Measurements from ENCODE around the gene PROM1. TPM values are rescaled to one million over a fixed set of nuclear protein-coding genes. Genes with fewer than 3 reads are reported as not detected.
A peak's percentile ranks its signal among the peaks of the same experiment; 100 is the strongest.

The PROM1 gene, protein sequence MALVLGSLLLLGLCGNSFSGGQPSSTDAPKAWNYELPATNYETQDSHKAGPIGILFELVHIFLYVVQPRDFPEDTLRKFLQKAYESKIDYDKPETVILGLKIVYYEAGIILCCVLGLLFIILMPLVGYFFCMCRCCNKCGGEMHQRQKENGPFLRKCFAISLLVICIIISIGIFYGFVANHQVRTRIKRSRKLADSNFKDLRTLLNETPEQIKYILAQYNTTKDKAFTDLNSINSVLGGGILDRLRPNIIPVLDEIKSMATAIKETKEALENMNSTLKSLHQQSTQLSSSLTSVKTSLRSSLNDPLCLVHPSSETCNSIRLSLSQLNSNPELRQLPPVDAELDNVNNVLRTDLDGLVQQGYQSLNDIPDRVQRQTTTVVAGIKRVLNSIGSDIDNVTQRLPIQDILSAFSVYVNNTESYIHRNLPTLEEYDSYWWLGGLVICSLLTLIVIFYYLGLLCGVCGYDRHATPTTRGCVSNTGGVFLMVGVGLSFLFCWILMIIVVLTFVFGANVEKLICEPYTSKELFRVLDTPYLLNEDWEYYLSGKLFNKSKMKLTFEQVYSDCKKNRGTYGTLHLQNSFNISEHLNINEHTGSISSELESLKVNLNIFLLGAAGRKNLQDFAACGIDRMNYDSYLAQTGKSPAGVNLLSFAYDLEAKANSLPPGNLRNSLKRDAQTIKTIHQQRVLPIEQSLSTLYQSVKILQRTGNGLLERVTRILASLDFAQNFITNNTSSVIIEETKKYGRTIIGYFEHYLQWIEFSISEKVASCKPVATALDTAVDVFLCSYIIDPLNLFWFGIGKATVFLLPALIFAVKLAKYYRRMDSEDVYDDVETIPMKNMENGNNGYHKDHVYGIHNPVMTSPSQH
- total RNA-seq, result 39.4 TPM

DNA sequence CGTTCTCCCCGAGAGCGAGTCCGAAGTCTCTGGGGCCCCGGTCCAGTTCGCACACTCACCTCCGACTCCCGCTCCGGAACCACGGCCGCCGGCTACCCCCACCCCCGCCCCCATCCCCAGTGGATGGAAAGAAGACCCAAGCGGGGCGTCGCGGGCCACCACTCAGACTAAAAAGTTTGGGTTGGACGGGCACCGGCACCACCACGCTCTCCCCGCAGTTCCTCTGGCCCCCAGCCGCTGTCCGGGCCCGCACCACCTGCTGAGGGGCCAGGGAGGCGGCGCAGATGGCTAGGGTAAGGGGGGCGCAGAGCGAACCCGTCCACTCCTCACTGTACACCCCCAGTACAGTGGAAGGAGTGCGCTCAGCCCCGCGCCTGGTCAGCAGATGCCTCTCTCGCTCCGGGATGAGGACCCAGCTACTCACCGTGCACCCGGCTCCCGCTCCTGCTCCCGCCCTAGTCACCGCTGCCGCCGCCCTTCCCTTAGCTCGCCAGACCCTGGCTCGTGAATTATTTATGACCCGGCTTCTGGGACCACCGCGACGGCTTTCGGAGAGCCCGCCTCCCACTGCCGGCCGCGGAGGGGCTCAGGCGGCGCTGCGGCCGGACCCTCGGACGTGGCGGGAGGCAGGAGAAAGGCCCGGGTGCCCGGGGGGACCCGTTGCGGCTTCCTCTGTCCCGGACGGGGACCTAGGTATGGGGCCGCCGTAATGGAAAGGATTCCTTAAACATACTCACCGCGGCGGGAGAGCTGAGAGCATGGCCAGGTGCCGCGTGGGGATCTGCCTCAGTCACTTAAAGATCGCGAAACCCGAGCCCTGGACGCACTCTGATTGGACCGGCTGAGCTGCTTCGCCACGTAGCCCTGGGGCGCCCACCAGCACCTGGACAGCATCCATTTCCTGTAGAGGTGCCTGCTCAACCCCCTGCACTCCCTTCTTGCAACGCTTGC is at the start of gene PROM1:
Gene PROM1 (minus strand): TSS at position 783 of the 951 bp plus-strand sequence. CDS start 8,117 bp downstream, outside the sequence.
- peak; percentile 68 for DNase-seq

DNA sequence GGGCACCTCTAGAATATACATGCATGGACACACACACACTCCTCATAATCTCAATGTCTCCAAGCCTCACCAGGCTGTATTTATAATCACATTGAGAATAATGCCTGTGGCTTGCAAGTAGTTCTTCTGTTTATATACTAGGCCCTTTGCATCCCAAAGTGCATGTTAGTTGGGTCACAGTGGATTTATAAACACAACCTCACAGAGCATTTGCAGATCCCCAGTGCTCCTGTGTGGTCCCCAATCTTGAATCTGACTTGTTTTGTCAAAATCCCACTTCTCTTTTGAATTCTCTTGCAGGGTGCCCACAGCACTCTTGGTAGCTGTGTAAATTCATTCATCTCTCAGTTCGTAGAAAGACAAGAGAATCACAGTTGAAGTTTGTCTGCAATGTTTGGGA is 49.6 kb upstream of the PROM1 start:
- DNase-seq, result no peak

DNA sequence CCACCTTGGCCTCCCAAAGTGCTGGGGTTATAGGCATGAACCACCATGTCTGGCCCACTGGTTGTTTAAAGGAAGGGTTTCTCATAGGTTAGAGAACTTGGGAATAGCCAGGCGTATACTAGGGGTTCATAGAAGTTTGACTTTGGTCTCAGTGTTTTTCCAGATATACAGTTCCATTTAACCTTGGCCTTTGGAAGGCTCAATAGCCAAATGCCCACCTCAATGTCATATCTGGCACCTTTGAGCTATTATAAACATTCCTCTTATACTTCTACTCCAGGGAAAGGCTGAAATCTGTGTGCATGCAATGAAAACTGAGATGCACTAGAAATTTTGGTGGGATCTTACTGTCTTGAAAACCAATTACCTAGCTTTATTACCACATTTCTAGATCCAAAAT is 47.5 kb upstream of the PROM1 start:
- DNase-seq, result no peak

DNA sequence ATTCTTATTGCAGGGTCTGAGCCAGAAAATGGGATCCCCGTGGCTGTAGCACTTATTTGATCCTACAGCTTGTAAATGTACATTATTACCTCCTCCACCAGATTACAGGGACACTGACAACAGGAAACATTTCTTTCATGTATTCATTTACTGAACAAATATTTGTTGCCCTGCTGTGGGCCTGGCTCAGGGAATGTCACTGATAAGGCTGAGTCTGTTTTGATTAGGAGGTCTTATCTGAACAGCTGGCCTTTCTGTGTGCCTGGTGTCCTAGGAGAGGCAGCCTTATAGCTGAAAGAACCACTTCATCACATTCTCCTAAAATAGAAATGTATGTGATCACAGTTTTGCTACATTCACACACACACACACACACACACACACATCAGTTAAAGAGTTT is 45.5 kb upstream of the PROM1 start:
- DNase-seq, result no peak

DNA sequence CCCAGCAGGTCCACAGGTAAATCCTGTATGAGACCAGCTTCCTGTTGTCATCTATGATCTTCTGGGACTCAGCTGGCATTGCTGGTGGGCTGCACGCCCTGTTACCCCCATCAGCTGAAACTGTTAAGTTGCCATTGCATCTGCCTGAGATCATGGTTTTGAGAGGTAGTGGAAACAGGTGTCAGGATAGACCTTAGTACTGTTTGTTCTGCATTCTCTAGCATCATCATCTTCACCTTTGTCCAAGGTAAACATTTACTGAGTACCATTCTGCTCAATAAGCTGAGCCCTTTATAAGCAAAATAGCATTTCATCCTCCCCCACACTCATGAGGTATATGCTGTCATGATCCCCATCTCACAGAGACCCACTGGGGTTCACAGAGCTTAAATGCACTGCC is 42.9 kb upstream of the PROM1 start:
- no peak for DNase-seq

DNA sequence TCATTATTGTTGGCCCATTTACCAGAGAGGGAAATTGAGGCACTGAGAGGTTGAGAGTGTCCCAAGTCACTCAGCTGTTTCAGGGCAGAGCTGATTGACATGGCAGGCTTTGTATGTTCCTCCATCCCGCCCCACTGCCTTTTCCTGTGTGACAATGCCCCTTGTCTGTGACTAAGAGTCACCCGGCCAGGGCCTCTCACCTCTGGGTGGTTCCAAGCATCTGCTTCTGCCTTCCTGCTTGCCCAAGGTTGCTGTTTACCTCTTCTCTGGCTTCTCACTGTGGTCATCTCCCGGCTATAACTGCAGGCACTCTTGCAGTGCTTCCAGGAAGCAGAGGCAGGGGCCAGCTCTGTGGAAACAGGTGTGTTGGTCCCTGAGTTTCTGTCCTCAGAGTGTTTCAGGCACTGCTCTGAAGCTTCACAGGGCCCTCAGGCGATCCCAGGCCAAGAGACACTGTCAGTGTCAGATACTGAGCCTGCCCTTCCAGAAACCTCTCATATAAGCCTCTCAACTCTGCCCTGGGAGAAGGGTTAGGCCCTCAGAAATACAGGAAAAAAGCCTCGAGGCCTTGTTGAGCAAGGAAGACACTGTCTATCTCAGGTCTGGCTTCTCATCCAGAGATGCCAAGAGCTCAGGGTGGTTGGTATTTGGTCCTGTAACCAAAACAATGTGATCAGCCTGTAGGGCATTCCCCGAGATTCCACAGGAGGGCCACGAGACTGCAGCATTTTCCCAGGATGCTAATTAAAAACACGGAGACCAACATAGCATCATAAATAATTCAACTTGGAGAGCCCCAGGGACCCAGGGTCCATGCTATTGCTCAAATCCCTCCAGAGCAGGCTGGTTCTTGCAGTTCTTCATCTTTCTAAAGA is 42.0 kb upstream of the PROM1 start:
- DNase-seq, result no peak

DNA sequence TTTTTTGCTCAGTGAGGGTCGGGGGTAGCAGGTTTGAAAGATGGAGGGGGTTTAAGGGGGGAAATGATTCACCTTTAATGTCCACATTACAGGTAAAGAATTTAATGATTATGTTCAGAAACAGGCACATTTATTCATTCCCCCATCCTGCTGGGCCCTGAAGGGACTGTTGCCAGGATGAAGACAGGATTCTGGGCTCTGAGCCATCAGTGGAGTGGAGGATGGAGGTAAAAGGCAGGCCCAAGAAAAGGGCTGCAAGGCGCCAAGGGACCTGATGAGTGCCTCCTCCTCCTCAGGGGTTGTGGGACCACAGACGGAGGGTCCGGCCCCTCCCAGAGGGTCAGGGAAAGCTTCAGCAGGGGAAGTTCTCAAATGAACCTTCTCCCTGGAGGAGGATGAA is 40.4 kb upstream of the PROM1 start:
- peak; percentile 44 for DNase-seq

DNA sequence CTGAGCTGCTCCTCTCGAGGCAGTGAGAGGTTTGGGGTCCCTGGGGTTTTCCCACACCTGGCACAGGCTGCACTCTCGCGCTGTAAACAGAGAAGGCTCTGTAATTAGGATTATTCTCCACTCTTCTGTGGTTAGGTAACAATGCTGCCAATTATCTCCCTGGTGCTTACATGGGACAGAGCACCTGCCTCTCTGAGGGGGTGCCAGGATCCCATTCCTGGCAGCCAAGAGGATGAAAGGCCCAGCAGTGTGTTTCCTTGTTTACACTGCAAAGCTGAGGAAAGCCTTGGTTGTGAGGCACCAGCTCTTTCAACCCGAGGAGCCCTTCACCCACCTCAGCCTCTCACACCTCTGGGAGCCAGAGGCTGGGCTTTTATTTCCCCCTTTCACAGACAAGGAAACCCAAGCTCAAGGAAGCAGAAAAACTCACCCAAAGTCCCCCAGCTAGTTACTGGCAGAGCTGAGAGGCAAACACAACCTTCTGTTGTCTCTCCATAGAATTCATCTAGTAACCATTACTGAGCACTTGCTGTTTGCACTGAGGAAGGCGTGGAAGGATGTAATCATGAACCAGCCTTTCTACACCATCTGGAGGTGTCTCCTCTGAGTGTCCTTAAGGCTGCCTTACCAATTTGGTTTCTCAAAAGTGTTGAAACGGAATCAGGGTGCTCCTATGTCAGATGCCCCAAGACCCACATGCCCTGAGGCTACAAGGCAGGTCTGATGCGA is 39.7 kb upstream of the PROM1 start:
- peak; percentile 53 for DNase-seq

DNA sequence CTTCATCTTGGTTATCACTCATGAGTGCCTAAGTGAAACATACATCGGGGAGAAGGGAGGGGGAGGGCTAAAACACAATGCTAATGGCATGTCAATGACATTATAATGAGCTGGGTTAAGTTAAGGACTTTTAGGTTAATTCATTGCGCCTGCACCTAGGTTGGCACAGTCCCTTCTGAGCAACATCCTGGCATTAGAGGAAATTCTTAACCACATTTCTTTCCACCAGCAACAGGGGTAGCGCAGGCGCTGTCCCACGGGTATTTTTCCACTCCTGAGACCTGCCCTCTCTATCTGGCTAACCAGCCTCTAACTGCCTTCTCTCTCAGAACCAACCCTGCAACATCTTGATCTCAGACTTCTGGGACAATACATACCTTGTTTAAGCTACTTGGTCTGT is 39.0 kb upstream of the PROM1 start:
- DNase-seq, result no peak

DNA sequence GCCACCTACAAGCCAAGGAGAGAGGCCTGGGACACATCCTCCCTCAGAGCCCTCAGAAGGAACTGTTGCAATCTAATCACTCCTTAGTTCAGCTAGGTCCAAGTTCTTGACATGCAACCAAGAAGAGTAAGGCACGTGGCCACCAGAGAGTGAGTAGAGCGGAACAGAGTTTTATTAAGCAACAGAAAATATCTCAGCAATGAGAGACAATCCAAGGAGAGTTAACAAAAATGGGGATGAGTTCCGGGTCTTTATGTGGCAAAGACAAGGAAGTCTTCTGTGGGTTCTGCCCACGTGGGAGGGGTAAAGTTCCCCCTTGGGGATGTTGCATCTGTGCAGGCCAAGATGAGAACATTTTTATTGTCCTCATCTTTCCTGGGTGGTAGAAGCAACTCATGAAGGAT is 38.5 kb upstream of the PROM1 start:
- no peak for DNase-seq

DNA sequence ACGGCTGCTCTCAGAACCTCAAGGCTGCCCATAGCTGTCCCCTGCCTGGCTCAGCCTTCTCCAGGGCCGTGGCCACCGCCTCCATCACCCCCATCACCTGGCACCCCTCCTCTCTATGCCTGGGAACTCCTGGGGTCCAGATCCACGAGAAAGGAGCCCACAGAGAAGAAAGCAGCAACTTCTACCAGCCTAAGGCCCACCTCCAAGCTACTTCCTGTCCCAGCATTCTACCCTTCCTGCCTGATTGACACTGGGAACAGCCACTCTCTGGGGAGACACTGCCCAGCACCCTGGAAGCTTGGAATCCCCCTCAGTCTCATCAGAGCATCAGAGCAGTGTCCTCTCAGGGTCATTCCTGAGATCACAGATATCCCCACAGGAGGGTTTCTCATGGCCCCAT is 36.9 kb upstream of the PROM1 start:
- no peak for DNase-seq

DNA sequence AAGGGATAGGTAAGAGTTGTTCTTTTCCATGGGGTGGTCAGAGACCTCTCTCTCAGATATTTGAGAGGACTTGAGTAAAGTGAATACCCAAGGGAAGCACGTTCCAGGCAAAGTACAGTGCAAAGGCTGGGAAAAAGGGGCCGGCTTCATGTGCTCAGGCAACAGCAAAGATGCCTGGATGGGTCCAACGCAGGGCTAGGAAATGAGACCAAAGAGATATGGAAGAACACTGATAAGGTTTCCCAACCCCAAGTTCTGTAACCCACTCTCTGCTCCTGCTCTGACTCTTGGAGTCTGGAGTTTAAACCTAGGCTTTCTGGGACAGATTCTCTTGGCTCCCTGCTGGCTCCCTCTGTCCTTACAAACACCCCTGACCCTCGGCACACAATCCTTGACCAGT is 36.2 kb upstream of the PROM1 start:
- DNase-seq, result no peak

DNA sequence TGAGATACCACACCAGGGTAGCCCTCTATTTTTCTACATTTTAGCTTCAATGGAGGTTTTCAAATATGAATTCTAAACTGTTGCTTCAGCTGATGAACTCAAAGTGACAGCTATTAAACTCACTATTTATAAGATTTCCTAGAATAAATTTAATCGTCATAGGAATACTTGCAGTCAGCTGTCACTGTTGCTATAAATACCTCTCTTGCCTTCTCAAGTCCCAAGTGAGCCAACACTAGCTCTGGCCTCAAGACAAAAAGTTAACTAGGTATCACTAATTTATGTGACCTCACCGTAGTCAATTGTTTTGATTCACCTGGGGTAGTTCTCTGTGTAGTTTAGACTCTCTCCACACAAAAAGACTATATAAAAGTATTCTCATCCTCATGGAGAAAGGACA is 34.3 kb upstream of the PROM1 start:
- peak; percentile 59 for DNase-seq

DNA sequence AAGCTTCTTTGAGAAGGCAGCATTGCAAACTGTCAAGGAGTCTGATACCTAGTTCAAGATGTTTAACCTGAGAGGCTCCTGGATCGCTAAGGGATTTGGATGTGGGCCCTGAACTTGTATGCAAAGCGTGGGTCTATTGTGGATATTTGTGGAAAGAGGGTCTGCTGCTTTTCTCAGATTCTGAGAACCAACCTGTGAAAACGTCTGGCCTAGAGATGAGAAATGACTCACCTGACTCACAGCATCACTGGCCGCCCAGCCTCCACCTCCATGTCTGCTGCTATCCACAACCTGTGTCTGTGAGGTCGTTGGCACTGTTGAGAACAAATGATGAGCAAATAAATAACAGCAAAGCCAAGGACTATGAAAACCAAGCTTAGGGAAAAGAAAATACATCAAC is 33.3 kb upstream of the PROM1 start:
- DNase-seq, result no peak

DNA sequence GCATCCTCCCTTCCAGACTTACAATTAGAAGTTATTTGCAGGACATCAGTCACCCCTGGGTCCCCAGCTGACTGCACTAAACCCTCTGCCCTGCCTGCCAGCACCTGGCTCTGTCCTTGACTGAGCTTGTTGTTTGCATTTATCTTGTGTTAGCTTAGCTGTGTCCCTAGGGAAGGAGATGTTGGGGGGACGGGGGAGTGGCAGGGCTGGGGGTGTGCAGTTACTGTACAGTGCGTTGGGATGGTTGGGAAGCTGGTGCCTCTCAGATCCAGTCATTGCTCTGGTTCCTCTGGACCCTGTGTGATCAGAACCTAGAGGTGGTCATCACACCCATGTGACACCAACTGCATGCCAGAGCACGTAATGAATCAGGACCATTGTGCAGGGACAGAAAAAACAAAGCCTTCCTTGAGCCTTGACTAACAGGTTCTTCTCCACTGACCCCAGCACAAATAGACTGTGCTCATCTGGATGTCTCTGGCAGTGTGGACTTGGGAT is 32.7 kb upstream of the PROM1 start:
- DNase-seq, result peak; percentile 34

DNA sequence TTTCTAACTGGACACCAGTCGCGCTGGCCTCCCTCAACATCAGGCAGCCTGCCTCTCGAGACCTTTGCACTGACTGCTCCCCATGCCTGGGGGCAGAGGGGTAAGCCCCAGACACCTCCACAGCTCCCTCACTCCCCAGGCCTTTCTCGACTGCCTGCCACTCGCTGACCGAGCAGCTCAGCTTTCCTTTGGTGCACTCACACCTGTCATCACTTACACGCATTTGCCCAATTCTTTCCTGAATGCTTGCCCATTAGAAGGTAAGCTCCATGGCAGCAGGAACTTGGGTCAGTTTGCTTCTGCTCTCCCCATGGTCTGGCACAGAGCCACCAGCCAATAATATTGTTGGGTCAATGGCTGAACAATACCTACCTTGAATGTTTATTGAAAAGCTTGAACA is 32.2 kb upstream of the PROM1 start:
- DNase-seq, result peak; percentile 57

DNA sequence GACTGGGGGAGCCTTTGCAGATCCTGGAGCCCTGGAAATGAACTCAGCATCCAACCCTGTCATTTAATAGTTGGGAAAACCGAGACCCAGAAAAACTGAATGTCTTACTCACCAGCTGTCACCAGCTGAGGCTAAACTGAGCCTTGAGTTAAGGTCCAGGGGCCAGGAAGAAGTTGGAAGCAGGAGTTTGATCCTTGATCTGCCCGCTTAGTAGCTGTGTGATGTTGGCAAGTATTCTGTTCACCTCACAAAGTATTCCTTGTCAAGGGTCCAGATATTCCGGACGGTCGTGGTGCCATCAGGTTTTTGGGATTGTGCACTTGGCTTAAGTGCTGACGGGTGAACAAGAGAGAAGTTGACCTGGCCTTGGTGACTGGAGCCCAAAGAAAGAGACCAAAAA is 30.7 kb upstream of the PROM1 start:
- DNase-seq, result peak; percentile 26

DNA sequence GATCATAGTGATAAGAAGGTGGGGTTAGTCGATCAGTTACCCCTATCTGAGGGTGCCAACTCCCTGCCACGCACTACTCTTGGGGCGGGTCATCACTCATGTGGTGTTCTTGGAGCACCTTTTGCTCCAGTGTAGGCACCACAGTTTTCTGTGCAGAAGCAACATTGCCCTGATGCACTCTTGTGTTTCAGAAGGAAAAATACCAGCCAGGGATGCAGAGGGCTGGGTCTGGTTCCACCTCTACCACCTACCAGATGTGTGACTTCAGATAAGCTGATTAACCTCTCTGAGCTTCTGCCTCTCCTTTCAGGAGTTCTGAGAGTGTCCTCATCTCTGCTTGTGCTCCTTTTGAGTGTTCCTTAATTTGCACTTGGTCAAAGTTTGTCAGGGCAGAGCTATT is 29.9 kb upstream of the PROM1 start:
- DNase-seq, result no peak

DNA sequence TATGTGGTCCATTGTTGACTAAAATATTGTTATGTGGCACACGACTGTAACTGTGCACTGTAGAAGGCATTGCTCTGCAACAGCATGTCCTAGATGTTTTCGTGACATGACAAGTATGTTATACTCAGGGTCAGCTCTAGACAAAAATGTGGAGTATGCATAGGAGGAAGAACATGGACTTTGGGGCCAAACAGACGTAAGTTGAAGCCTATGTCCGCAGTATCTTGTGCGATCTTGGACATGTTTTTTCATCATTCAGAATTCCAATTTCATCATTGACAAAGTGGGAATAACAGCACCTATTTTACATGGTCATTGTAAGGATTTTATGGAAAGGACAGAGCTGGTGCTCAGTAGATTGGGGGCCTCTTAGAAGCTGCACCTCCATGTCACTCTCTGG is 27.7 kb upstream of the PROM1 start:
- DNase-seq, result no peak

DNA sequence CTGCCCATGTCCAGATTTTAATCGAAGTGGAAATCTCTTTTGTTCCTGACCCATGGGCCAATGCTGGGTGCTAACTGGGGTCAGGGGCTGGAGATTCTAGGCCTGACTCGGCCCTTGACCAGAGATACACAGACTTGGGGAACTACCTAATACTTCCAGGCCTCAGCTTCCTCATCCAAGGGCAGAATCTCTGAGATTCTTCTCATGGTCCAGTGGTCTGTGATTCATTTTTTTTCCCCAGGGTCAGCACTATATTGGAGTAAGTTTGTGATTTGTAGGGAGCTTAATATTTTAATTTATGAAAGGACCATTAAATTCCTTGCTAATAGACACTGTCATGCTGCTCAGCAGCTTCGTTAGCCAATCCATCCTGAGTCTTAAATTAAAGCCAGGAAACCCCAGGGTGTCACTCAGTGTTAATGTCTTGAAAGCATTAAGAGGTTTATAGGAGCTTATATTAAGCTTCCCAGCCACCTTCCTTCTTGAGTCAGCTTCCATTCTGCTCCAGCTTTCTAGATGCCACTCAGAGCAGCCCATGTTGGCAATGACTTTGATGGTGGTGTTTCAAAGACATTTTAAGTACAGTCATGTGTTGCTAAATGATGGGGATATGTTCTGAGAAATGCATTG is 27.0 kb upstream of the PROM1 start:
- no peak for DNase-seq
